ENCODE data around the gene CHD2.

GRCh38 chr15:92887869-92888268 lies 12.3 kb upstream of the CHD2 start:
- TF ChIP-seq, protein P1, sequence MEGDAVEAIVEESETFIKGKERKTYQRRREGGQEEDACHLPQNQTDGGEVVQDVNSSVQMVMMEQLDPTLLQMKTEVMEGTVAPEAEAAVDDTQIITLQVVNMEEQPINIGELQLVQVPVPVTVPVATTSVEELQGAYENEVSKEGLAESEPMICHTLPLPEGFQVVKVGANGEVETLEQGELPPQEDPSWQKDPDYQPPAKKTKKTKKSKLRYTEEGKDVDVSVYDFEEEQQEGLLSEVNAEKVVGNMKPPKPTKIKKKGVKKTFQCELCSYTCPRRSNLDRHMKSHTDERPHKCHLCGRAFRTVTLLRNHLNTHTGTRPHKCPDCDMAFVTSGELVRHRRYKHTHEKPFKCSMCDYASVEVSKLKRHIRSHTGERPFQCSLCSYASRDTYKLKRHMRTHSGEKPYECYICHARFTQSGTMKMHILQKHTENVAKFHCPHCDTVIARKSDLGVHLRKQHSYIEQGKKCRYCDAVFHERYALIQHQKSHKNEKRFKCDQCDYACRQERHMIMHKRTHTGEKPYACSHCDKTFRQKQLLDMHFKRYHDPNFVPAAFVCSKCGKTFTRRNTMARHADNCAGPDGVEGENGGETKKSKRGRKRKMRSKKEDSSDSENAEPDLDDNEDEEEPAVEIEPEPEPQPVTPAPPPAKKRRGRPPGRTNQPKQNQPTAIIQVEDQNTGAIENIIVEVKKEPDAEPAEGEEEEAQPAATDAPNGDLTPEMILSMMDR (IDR thresholded peaks at IDR 0.05), result no peak
- TF ChIP-seq POLR2AphosphoS5 (IDR thresholded peaks at IDR 0.05), result no peak
- no peak for TF ChIP-seq POLR2A (IDR thresholded peaks at IDR 0.05)
